Neural cell (in vitro differentiated cells): Measurements from ENCODE around the gene ELMOD1. TPM values are rescaled to one million over a fixed set of nuclear protein-coding genes. Genes with fewer than 3 reads are reported as not detected.
A peak's percentile ranks its signal among the peaks of the same experiment; 100 is the strongest.

Experiments used
- H2AFZ ChIP-seq: fragments of 200-600, 300-800 bp; sonication (generic), shearing (Covaris generic); 2 replicates; pipeline ENCODE4 v1.6.0; 2014; ENCODE audit warnings: low read depth, mild to moderate bottlenecking, antibody characterized with exemption, low read length, moderate library complexity
- H3F3A ChIP-seq: fragments of 200-600 bp; shearing (Covaris generic); 2 replicates; pipeline ENCODE4 v1.6.1; 2016; ENCODE audit warnings: mild to moderate bottlenecking, moderate library complexity, mixed read lengths, antibody characterized with exemption, low read length; ENCODE audit not compliant: insufficient read depth, poor library complexity, severe bottlenecking
- H3K27ac ChIP-seq: fragments of 200-600, 300-800 bp; sonication (generic), shearing (Covaris generic); 2 replicates; pipeline ENCODE4 v1.5.1; 2014; ENCODE audit warnings: mild to moderate bottlenecking, low read length, moderate library complexity
- H3K27me3 ChIP-seq: fragments of 300-800, 200-600 bp; sonication (generic), shearing (Covaris generic); 2 replicates; pipeline ENCODE4 v1.6.0; 2014; ENCODE audit warnings: mild to moderate bottlenecking, low read depth, low read length, moderate library complexity; ENCODE audit not compliant: insufficient read depth
- H3K36me3 ChIP-seq: fragments of 300-800, 200-600 bp; sonication (generic), shearing (Covaris generic); 2 replicates; pipeline ENCODE4 v1.5.1; 2014; ENCODE audit warnings: mild to moderate bottlenecking, antibody characterized with exemption, low read length, moderate library complexity; ENCODE audit not compliant: insufficient read depth
- H3K4me2 ChIP-seq: fragments of 300-800, 200-600 bp; sonication (generic), shearing (Covaris generic); 2 replicates; pipeline ENCODE4 v1.6.0; 2014; ENCODE audit warnings: mild to moderate bottlenecking, low read length
- H3K4me3 ChIP-seq: fragments of 300-800, 200-600 bp; sonication (generic), shearing (Covaris generic); 2 replicates; pipeline ENCODE4 v1.5.1; 2014; ENCODE audit warnings: mild to moderate bottlenecking, low read length, moderate library complexity
- H3K79me2 ChIP-seq: fragments of 200-600 bp; shearing (Covaris generic); replicated peaks from 2 replicates; pipeline ENCODE4 v1.6.0; 2014; ENCODE audit warnings: mild to moderate bottlenecking, low read length, moderate library complexity; ENCODE audit not compliant: insufficient read depth
- H3K9ac ChIP-seq: fragments of 300-800, 200-600 bp; sonication (generic), shearing (Covaris generic); 2 replicates; pipeline ENCODE4 v1.6.1; 2016; ENCODE audit warnings: mild to moderate bottlenecking, low read length, mixed read lengths
- H3K9me2 ChIP-seq: fragments of 200-600 bp; shearing (Covaris generic); 2 replicates; pipeline ENCODE4 v1.6.1; 2016; ENCODE audit warnings: mild to moderate bottlenecking, low read length, mixed read lengths; ENCODE audit not compliant: insufficient read depth
- H3K9me3 ChIP-seq: fragments of 200-600, 300-800 bp; sonication (generic), shearing (Covaris generic); 2 replicates; pipeline ENCODE4 v1.6.1; 2016; ENCODE audit warnings: mild to moderate bottlenecking, mixed run types, low read length, moderate library complexity, mixed read lengths
- H4K20me1 ChIP-seq: fragments of 200-600 bp; shearing (Covaris generic); 2 replicates; pipeline ENCODE4 v1.6.1; 2016; ENCODE audit warnings: mild to moderate bottlenecking, mixed run types; ENCODE audit not compliant: insufficient read depth
- EP300 ChIP-seq: fragments of 450-650 bp; conservative IDR thresholded peaks from 2 replicates; pipeline ENCODE4 v1.6.1; 2014; ENCODE audit warnings: antibody characterized with exemption, mild to moderate bottlenecking, moderate library complexity; ENCODE audit not compliant: poor library complexity, severe bottlenecking
- MXI1 ChIP-seq: fragments of 450-650 bp; conservative IDR thresholded peaks from 2 replicates; pipeline ENCODE4 v1.6.1; 2014; ENCODE audit warnings: antibody characterized with exemption, mild to moderate bottlenecking; ENCODE audit not compliant: poor library complexity, severe bottlenecking
- POLR2AphosphoS5 ChIP-seq: IDR thresholded peaks from 2 replicates; pipeline ENCODE4 v1.6.1; 2012
- REST ChIP-seq: IDR thresholded peaks from 2 replicates; pipeline ENCODE4 v1.6.1; 2012; ENCODE audit warnings: borderline replicate concordance
- TAF1 ChIP-seq: IDR thresholded peaks from 2 replicates; pipeline ENCODE4 v1.6.1; 2012; ENCODE audit warnings: low read depth
- polyA plus RNA-seq: library from polyadenylated mRNA; depleted of rRNA; stranded (reverse); fragments of >200 nt; gene quantifications from 2 replicates; pipeline ENCODE4 v1.2.3, GENCODE V29; 2014
- TF ChIP-seq, protein P1 (sequence below): fragments of 450-650 bp; IDR thresholded peaks from 2 replicates; pipeline ENCODE4 v1.5.1; 2014; ENCODE audit warnings: antibody characterized with exemption, mild to moderate bottlenecking, moderate library complexity; ENCODE audit not compliant: poor library complexity, severe bottlenecking

The ELMOD1 gene
- polyA plus RNA-seq, 1 donor from 2014 or later = 12.5 TPM

DNA sequence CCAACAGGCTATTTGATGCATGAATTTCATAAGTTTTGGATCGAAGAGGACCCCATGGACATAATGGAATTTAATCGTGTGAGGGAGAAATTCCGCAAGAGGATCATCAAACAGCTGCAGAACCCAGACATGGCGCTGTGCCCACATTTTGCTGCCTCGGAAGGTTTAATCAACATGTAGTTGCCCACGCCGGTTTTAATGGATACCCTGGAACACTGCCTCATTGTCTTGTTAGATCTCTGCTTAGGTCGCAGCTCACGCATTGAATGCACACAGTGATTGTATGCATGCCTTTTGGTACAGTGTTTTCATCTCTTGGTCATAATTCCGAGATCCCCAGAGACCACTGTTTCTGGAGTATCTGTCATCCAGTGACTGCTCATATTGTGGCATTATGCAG lies 74.1 kb downstream of the ELMOD1 start:
- no peak overlapping the region for H3K4me3 ChIP-seq
- no peak overlapping the region for H2AFZ ChIP-seq
- no peak overlapping the region for H3K4me2 ChIP-seq
- no peaks in the 10 kb centered on the region for H3K79me2 ChIP-seq
- H4K20me1 ChIP-seq = no peaks in the 10 kb centered on the region
- H3K27me3 ChIP-seq = no peaks in the 10 kb centered on the region
- no peaks in the 10 kb centered on the region for H3K9me2 ChIP-seq
- H3K36me3 ChIP-seq = no peaks in the 10 kb centered on the region
- H3K9ac ChIP-seq = no peak overlapping the region
- H3K9me3 ChIP-seq = no peaks in the 10 kb centered on the region
- no peak overlapping the region for H3K27ac ChIP-seq
- peak; percentile 34 for TF ChIP-seq POLR2AphosphoS5
- TF ChIP-seq, protein P1, sequence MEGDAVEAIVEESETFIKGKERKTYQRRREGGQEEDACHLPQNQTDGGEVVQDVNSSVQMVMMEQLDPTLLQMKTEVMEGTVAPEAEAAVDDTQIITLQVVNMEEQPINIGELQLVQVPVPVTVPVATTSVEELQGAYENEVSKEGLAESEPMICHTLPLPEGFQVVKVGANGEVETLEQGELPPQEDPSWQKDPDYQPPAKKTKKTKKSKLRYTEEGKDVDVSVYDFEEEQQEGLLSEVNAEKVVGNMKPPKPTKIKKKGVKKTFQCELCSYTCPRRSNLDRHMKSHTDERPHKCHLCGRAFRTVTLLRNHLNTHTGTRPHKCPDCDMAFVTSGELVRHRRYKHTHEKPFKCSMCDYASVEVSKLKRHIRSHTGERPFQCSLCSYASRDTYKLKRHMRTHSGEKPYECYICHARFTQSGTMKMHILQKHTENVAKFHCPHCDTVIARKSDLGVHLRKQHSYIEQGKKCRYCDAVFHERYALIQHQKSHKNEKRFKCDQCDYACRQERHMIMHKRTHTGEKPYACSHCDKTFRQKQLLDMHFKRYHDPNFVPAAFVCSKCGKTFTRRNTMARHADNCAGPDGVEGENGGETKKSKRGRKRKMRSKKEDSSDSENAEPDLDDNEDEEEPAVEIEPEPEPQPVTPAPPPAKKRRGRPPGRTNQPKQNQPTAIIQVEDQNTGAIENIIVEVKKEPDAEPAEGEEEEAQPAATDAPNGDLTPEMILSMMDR = no peak
- no peaks in the 10 kb centered on the region for H3F3A ChIP-seq

DNA sequence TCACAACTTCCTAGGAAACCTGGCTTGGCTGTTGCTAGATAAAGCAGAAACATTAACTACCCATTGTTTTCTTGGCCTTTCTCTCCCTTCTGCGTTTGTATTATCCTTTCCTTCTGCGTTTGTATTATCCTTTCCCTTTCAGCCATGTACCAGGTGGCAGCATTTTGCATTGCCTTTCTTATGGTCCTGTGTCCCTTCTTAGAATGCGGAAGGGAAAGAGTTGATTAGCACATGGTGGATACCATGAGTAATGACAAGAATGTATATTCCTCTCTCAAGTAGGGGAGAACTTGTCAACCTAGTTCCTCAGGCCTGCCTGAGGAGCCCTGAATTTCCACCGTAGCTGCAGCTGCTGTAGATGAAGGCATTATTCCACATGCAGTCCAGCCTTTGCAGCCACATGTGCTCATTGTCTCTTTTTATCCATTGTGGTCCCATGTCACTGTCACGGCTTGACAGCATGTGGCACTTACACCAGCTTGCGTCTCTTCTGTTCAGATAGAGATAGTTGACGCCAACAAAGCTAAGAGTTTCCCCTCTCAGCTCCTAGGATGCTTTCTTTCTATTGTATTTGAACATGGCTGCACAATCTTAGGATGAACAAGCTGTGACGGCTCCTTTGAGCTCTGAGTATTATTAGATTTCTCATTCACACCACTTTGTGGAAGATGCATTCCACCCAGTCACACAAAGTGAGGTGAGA lies 76.1 kb downstream of the ELMOD1 start:
- H3K4me2 ChIP-seq = no peak overlapping the region
- no peaks in the 10 kb centered on the region for H3K79me2 ChIP-seq
- H3K9me2 ChIP-seq = no peaks in the 10 kb centered on the region
- H3K4me3 ChIP-seq = peak overlapping the region; percentile 36
- H3K9me3 ChIP-seq = no peaks in the 10 kb centered on the region
- no peaks in the 10 kb centered on the region for H3K36me3 ChIP-seq
- H4K20me1 ChIP-seq = no peaks in the 10 kb centered on the region
- no peaks in the 10 kb centered on the region for H3K27me3 ChIP-seq
- TF ChIP-seq, protein P1 = peak; percentile 13
- TF ChIP-seq POLR2AphosphoS5 = peak; percentile 71
- no peak for TF ChIP-seq EP300
- TF ChIP-seq TAF1 = no peak
- no peak for TF ChIP-seq REST
- peak; percentile 60 for TF ChIP-seq MXI1
- H3K9ac ChIP-seq = peak overlapping the region; percentile 19
- peak overlapping the region; percentile 58 for H3K27ac ChIP-seq
- H2AFZ ChIP-seq = peak overlapping the region; percentile 12
- H3F3A ChIP-seq = no peaks in the 10 kb centered on the region
